ENCODE results near the gene GADD45GIP1. TPM values are rescaled to one million over a fixed set of nuclear protein-coding genes. Genes with fewer than 3 reads are reported as not detected.

Gene GADD45GIP1
- total and polyA plus RNA-seq, 10 of the 15 experiments (the other 5 are each of a cell fraction or from before 2014, with no cell fraction given): 5.1 to 136 (median 30.1) TPM

GRCh38 chr19:12945479-12946091, 11.4 kb downstream of the GADD45GIP1 start, which contains the start of gene RAD23A:
Gene RAD23A, plus strand, starts transcription at chr19:12945862. Its CDS starts 87 bp downstream, at chr19:12945949.
- WGBS (ENCODE audit: insufficient coverage, insufficient replicate concordance, low lambda C conversion rate, missing lambda C conversion rate): under 1% methylated on average over 50 of the region's 62 CpGs
- peaks cover 53% of the 10 kb centered on the region for H3K79me2 ChIP-seq (ENCODE audit: control insufficient read depth, insufficient read depth, low read length)
- CTCF ChIA-PET: interaction anchor here (1.3 kb wide), 1 partner anchor 19 kb away, joined by 11 read pairs; no protein-coding TSS in a partner anchor
- peak within 1 kb of the TSS; percentile 85 for H3K27ac ChIP-seq (ENCODE audit: control insufficient read depth, insufficient read depth)
- POLR2A ChIA-PET: interaction anchor here (1.0 to 2.0 kb wide), 3 partner anchors 9 to 10 kb away, joined by 3 to 7 read pairs (median 6); no protein-coding TSS in a partner anchor
- ATAC-seq: peak; percentile 87
- DNase-seq (ENCODE audit: low read depth, low spot score): peak; percentile 94
- peaks cover 42% of the 10 kb centered on the region for H3K4me1 ChIP-seq (ENCODE audit: control insufficient read depth, insufficient read depth, low read length)
- in situ Hi-C loops (cut with MboI) (no loop called here), intact Hi-C loops (cut with micrococcal nuclease; ENCODE audit: unreplicated experiment) (no loop called here)
- RAD21 ChIA-PET (ENCODE audit: unreplicated experiment): no interaction called here
- no peaks in the 10 kb centered on the region for H3K9me3 ChIP-seq (replicated peaks; ENCODE audit: control insufficient read depth, insufficient read depth, low read length)
- no peaks in the 10 kb centered on the region for H3K27me3 ChIP-seq (replicated peaks in 1 of 2; ENCODE audit: control insufficient read depth in 2 of 2, insufficient read depth in 2 of 2, low read length in 1 of 2)
- peak within 1 kb of the TSS; percentile 93 for H3K4me2 ChIP-seq (ENCODE audit: control insufficient read depth, insufficient read depth)
- SMC1A ChIA-PET (ENCODE audit: uncharacterized antibody, unreplicated experiment): interaction anchor here (0.9 kb wide), 1 partner anchor 47 kb away, joined by 4 read pairs; no protein-coding TSS in a partner anchor
- no peak within 1 kb of the TSS for H2AFZ ChIP-seq (ENCODE audit: control insufficient read depth, low read depth, low read length)
- peak; percentile 96 for FAIRE-seq
- peaks cover 33% of the 10 kb centered on the region in 2 experiments for H3K36me3 ChIP-seq (ENCODE audit: control insufficient read depth in 2 of 2, insufficient read depth in 2 of 2, low read length in 1 of 2)
- H3K9ac ChIP-seq (ENCODE audit: control insufficient read depth, insufficient read depth, low read length): peak within 1 kb of the TSS; percentile 95
- no peaks in the 10 kb centered on the region for H4K20me1 ChIP-seq (ENCODE audit: control insufficient read depth, insufficient read depth)
- H3K4me3 ChIP-seq: peak within 1 kb of the TSS; percentile 82
- BruUV-seq (replicated peaks): no TSS peak
- TF ChIP-seq RFX5 (IDR thresholded peaks at IDR 0.05; ENCODE audit: low read depth, low read length) (no peak), PBX3 (IDR thresholded peaks at IDR 0.05; ENCODE audit: insufficient replicate concordance, low read depth, low read length) (peak; percentile 70), ZNF274 (IDR thresholded peaks at IDR 0.05; ENCODE audit: insufficient read depth, insufficient read length) (no peak), CBX5 (IDR thresholded peaks at IDR 0.05; ENCODE audit: low read depth) (no peak), POLR2AphosphoS2 (IDR thresholded peaks at IDR 0.05; ENCODE audit: low read depth, low read length) (peak; percentile 98), BACH1 (IDR thresholded peaks at IDR 0.05; ENCODE audit: borderline replicate concordance) (peak; percentile 94), FOS (IDR thresholded peaks at IDR 0.05; ENCODE audit: borderline replicate concordance, extremely low read depth, insufficient read length) (no peak), CREB1 (IDR thresholded peaks at IDR 0.05; ENCODE audit: low read depth) (peak; percentile 99), E2F4 (IDR thresholded peaks at IDR 0.05; ENCODE audit: low read depth, low read length) (no peak; the same call in 1 of the 2 replicates), DPF2 (IDR thresholded peaks at IDR 0.05) (peak; percentile 65; the same call in 1 of the 2 replicates), BRCA1 (IDR thresholded peaks at IDR 0.05; ENCODE audit: low read depth, low read length) (peak; percentile 44; the same call in 1 of the 2 replicates), PAX8 (IDR thresholded peaks at IDR 0.05) (no peak), SMC3 (IDR thresholded peaks at IDR 0.05; ENCODE audit: borderline replicate concordance, low read length) (no peak)
- TF ChIP-seq, protein P1, sequence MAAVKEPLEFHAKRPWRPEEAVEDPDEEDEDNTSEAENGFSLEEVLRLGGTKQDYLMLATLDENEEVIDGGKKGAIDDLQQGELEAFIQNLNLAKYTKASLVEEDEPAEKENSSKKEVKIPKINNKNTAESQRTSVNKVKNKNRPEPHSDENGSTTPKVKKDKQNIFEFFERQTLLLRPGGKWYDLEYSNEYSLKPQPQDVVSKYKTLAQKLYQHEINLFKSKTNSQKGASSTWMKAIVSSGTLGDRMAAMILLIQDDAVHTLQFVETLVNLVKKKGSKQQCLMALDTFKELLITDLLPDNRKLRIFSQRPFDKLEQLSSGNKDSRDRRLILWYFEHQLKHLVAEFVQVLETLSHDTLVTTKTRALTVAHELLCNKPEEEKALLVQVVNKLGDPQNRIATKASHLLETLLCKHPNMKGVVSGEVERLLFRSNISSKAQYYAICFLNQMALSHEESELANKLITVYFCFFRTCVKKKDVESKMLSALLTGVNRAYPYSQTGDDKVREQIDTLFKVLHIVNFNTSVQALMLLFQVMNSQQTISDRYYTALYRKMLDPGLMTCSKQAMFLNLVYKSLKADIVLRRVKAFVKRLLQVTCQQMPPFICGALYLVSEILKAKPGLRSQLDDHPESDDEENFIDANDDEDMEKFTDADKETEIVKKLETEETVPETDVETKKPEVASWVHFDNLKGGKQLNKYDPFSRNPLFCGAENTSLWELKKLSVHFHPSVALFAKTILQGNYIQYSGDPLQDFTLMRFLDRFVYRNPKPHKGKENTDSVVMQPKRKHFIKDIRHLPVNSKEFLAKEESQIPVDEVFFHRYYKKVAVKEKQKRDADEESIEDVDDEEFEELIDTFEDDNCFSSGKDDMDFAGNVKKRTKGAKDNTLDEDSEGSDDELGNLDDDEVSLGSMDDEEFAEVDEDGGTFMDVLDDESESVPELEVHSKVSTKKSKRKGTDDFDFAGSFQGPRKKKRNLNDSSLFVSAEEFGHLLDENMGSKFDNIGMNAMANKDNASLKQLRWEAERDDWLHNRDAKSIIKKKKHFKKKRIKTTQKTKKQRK (IDR thresholded peaks at IDR 0.05; ENCODE audit: low read depth, low read length): no peak
- TF ChIP-seq, protein P2, sequence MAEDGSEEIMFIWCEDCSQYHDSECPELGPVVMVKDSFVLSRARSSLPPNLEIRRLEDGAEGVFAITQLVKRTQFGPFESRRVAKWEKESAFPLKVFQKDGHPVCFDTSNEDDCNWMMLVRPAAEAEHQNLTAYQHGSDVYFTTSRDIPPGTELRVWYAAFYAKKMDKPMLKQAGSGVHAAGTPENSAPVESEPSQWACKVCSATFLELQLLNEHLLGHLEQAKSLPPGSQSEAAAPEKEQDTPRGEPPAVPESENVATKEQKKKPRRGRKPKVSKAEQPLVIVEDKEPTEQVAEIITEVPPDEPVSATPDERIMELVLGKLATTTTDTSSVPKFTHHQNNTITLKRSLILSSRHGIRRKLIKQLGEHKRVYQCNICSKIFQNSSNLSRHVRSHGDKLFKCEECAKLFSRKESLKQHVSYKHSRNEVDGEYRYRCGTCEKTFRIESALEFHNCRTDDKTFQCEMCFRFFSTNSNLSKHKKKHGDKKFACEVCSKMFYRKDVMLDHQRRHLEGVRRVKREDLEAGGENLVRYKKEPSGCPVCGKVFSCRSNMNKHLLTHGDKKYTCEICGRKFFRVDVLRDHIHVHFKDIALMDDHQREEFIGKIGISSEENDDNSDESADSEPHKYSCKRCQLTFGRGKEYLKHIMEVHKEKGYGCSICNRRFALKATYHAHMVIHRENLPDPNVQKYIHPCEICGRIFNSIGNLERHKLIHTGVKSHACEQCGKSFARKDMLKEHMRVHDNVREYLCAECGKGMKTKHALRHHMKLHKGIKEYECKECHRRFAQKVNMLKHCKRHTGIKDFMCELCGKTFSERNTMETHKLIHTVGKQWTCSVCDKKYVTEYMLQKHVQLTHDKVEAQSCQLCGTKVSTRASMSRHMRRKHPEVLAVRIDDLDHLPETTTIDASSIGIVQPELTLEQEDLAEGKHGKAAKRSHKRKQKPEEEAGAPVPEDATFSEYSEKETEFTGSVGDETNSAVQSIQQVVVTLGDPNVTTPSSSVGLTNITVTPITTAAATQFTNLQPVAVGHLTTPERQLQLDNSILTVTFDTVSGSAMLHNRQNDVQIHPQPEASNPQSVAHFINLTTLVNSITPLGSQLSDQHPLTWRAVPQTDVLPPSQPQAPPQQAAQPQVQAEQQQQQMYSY (CRISPR knock-in tag; IDR thresholded peaks at IDR 0.05): peak; percentile 64
